Measurements from ENCODE around the gene CCM2.

Gene CCM2

DNA sequence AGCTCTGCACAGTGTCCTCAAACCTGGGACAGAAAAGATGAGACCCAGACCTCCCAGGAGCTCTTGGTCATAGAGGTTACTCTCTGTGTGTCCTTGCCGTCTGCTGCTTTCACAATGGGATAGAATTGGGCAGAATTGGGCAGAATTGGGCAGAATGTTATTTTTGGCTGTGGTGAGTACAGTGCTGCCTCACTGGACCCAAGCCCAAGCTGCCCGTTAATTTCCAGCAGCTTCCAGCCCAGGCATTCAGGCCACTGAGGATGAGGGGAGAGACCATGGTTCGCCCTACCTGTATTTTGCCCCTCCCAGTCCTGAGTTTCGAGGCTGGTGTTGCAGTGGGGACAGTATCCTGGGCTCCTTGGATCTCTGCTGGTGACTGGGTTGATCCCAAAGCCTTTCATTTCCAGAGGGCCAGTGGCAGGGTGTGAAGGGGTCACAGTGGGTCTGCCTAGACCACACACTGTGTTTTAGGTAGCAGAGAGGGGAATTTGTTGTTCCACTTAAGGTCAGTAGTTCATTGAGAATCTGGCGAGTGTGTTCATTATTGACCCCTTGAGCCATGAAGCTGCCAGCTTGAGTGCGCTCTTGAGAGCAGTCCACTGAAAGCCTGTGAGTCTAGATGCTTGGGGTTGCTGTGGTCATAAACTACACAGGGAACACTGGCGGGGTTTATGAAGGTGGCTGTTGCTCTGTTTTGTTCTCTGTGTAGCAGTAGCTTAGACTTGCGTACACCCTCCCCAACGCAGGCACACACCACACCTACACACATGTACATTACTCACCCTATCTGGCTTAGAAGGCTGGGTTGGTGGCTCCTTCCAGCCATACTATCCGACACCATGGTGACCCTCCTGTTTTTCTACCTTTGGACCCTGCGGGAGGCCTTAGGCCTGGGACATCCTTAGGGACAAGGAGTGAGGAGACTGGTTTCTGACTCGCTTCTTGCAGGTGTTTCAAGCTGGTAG lies 65.3 kb downstream of the CCM2 start:
- DNase-seq = no peak

DNA sequence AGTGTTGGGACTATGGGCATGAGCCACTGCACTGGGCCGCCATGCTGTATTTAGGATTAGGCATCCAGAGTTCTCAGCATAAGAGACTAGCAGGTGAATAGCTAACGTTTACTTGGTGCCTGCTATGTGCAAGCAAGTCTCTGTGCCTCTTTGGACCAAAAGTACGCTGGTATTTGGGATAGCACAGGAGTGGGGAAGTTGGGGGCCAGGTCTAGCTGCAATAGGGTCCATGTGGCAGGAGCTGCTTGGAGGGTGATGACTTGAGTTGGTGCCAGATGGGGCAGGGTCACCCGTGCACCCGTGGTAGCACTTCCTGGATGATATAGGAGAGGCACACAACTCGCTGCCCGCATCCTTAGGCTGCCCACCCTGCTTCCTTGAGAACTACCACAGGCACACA lies 66.4 kb downstream of the CCM2 start:
- no peak for DNase-seq

DNA sequence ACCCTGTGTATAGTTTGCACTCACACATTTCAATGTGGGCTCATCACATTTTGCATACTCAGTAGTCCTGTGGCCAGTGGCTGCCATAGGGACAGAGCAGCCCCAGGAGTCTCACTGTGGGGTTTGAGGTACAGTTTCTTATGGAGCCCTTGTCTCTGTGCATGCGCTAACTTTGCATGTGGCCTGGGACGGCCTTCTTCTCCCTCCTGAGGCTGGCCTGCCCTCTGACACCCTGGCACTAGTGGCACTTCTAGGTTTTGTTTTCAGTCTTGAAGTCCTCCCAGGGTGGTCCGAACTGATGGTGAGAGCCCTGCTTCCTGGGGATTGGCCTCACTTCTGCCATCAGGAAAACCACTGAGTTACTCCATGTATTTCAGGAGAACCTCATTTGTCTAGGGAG lies 67.6 kb downstream of the CCM2 start:
- DNase-seq = no peak

DNA sequence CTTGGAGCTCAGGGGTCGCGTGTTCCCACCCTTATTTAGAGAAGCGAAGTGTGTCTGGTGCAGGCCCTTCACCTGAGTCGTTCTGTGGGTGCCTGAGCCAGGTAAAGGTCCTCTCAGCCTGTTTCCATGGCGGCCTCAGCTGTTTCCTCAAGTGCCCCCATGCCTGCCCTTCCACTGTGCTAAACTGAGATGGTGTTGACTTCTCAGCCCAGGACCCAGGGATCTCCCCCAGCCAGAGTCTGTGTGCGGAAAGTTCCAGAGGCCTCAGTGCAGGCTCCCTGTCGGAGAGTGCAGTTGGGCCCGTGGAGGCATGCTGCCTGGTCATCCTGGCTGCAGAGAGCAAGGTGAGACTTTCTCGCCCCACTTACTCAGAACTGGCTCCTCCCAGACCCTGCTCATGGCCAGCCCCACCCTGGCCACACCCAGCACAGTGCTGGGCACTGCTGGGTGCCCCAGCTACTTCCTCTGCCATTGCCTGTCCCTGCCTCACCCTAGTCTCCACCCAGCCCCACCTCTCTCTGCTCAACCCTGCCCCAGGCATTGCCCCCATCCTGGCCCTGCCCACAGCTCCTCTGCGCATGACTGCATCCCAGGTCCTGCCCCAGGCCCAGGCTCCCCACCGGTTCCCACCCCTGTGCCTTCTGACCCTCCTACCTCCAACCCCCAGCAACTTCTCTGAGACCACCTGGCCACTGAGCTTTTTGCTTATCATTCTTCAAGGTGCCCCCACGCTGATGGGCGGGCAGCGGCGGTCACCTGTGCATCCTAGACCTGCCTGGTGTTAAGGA lies 68.4 kb downstream of the CCM2 start:
- DNase-seq = no peak

DNA sequence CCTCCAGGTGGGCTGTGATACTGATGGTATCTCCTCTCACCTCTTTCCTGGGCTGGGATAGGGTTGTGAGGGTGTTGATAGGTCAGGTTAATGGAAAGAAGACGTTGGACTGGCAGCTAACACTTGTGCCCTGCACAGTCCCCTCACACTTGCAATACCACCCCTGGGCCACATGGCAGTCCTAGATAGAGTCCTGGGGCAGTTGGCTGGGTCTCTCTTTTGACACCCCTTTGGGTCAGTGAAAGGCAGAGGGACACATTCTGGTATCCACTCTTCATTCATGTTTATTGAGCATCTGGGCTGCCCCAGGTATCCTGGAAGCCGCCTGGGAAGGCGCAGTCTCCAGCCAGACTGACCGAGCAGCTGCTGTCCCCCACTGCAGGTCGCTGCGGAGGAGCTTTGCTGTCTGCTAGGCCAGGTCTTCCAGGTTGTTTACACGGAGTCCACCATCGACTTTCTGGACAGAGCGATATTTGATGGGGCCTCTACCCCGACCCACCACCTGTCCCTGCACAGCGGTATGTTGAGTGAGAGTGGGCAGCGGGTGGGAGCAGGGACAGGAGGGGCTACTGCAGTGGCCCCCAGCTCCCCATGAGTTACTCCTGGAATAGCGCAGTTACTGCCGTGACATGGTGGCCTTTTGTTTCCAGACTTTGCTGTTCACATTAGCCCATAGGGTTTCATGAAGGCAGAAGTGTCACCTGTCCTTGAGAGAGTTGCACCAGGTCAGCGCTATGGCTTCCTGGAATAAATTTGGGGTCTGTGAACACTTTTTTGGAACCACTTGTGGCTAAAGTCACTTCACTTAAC lies 69.6 kb downstream of the CCM2 start:
- no peak for DNase-seq

DNA sequence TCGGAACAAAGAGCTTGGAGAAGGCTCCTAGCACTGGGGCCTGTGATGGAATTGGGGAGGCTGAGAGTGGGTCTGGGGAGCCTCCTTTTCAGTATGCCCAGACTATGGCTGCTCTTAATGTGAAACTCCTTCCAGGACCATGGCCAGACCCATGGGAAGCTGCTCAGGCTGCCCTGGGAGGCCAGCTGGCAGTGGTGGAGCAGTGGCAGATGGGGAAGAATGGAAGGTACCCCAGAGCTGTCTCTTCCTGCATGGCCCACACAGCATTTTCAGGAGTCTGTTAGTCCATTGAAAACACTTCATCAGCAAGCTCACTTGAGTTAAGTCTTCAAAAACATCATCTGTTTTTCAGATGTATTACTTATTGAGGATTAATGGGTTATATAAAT lies 70.2 kb downstream of the CCM2 start:
- no peak for DNase-seq

DNA sequence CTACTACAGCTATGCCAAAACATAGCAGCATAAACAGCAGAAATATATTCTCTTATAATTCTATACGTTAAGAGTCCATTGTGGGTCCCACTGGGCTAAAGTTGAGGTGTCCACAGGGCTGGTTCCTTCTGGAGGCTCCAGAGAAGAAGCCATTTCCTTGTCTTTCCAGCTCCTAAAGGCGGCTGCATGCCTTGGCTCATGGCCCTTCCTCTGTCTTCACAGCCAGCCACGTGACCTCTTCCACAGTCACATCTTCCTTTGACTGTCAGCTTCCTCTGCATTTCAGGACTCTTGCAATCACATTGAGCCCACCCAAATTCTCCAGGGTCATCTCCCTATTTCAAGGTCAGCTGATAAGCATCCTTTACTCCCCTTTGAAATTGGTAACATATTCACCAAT lies 71.5 kb downstream of the CCM2 start:
- DNase-seq = no peak

DNA sequence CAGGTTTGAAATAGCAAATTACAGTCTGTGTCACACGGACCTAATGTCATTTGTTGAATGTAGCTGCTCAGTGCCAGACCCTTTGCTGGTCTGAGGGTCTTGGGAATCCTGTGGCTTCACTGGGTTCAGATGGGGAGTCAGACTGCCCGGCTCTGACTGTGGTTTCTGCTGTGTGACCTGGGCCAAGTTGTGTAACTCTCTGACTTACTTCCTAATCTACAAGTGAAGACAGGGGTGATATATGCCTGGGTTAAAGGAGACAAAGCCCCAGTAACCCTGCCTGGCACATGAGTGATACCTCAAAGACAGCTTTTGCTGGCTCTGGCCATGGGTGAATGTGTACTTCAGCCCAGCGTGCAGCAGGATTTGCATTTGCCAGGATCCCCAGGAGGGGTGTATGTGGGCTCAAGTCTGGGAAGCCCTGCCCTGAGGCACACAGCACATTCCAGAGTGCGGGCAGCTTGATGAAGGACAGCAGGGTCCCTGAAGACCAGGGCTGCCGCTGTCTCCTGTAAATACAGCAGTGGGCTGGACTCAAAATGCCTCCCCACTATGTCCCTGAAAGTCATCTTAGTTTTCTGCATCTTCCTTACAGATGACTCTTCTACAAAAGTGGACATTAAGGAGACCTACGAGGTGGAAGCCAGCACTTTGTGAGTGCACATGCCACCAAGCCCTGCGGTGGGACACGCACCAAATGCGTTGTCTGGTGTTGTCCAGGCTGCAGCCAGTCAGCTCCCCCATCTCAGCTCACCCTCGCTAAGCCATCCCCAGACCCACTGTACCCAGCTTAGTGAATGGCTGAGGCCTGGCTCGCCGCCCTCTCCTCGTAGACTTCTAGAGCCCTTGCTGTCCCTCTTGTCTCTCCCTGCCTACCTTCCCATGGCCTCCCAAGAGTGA lies 72.4 kb downstream of the CCM2 start:
- no peak for DNase-seq

DNA sequence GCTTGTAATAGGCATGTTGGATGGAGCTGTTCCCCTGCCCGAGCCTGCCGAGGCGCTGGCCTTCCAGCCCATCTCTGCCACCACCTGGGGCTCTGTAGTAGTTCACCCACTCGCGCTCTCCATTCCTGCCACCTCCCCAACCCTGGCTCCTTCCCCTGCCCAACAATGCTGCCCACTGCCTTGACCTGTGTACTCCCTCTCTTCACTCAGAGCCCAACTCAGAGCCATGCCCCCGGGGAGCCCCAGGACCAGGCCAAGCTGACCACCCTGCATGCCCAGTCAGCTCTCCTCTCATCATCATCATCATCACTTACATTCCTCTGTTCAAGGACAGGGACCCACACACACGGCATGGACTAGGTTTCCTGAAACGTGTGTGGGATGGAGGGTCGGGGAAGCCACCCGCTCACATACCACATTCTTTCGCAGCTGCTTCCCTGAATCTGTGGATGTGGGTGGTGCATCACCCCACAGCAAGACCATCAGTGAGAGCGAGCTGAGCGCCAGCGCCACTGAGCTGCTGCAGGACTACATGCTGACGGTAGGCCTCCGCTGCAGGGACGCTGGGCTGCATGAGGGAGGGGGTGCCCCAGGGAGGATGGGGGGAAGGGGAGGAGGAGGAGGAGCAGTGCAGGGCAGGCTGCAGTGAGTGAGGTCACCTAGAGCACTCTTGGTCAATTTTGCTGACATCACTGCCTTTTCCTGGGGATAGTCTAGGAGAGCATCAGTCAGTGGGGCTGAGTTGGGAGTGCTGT lies 73.2 kb downstream of the CCM2 start:
- DNase-seq = no peak

DNA sequence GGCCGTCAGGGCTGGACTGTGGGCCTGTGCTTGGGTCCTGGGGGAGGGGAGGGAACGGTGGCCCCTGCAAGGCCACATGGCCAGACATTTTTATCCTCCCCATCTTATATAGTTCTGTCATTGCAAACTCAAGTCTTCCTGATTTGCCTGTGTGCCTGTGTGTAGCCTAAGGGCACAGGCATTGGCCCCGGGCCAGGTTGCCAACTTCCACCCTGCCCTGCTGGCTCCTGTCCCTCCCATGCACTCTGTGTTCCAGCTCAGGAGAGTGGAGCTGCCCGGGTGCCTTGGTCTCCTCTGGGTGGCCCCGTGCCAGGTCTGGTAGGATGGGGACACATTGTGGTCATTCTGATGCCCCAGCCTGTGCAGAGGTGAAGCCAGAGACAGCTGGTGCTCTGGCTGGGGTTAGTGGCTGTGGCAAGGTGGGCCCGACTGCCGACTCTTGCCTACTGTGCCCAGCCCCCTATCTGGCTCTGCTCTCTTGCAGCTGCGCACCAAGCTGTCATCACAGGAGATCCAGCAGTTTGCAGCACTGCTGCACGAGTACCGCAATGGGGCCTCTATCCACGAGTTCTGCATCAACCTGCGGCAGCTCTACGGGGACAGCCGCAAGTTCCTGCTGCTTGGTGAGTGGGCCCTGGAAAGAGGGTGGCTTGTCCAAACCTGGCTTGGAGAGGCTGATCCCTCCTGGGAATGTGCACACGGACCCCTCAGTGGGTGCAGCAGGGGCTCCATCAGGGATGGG lies 74.0 kb downstream of the CCM2 start:
- no peak for DNase-seq

DNA sequence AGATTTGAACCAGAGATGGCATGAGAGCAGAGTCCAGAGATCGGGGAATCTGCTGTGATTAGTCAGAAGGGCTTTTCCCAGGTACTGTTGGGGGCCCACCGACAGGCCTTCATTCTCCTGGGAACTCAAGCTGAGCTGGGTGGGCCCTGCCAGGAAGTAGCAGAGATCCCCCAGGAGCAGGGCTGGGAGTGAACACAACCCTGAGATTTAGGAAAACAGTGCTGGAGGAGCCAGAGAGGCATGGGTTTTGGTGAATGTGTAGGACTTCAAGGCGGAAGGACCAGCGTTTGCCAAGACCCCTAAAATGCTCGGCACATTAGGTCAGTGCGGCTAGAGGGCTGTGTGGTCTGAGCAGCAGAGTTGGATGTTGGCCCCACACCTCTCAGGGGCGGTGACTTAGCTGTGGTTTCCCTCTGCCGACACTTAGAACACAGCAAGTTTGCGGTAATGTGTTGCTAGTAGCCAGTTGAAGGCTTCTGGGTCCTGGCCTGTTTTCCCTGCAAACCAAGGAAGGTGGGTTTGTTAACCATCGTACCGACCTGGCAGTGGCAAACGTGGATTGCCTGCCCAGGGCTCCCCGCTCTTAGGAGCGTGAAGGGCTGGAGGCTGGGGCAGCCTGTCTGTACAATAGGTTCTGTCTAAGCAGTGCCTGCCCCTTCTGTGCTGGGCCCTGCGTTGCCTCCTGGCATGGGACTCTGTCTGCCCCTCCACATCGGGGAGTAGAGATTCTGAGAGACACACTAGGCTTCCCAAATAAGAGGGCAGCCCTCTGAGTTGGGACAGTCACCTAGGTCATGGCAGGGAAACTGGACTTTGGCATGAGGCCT lies 74.7 kb downstream of the CCM2 start:
- no peak for DNase-seq

DNA sequence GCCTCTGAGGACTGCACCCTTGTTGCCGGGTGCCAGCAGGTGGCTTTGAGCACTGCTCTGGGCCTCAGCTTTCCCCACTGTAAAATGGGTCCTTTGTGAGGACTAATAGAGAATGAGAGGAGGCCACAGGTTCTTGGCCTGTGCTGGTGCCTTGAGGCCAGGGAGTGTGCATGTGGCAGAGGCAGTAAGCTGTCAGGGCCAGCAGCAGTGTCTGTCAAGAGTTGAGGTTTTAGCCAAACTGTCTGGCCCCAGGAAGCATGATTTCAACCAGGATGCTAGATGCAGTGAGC lies 75.3 kb downstream of the CCM2 start:
- no peak for DNase-seq

DNA sequence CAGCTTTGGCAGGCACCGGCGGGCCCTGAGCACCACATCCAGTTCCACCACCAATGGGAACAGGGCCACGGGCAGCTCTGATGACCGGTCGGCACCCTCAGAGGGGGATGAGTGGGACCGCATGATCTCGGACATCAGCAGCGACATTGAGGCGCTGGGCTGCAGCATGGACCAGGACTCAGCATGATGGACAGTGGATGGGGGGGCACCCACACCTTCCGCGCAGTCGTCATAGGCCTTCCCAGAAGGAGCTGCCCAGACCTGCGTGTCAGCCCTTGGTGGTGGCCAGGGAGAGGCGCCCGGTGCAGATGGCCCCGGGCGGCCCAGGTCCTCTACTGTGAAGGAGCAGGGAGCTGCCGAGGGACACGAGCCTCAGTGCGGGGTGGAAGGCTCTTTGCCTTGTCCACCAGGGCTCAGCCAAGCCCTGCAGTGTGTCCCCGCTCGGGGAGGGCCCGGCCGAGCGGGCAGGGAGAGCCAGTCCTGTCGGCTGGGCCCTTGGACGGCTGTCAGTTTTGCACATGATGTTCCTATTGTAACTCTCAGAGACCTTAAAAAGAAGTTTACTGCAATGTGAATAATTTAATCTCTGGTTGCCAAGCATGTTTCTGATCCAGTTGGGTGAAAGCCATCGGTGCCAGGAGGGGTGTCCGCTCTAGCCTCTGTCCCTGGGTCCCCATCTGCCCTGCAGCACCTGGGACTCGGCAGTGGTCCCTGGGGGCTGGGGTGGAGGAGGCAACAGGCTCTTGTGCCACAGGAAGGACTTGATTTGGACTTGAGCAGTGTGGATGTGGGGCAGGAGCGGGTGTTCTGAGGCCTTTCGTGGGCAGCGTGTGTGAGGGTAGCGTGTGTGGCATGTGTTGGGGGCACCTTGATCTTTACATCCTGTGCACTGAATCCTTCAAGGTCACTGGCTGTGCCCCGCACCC lies 76.1 kb downstream of the CCM2 start:
- DNase-seq = no peak

DNA sequence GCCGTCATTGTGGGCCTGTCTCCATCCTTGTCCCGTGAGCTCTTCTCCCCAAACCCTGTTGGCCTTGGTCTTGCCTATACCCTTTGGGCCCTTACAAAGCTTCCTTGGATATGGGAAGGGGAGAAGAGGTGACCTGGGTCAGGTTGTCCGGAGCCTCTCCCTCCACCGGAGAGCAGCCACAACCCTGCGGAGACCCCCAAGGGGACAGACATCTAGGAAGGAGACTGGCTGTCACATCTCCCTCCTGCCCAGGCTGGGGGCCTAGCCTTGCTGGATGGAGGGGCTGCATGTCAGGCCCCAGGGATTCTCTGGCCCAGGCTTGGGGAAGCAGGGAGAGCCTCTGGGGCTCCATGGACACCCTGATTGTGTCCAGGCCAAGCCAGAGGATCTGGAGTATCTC lies 76.9 kb downstream of the CCM2 start:
- no peak for DNase-seq

DNA sequence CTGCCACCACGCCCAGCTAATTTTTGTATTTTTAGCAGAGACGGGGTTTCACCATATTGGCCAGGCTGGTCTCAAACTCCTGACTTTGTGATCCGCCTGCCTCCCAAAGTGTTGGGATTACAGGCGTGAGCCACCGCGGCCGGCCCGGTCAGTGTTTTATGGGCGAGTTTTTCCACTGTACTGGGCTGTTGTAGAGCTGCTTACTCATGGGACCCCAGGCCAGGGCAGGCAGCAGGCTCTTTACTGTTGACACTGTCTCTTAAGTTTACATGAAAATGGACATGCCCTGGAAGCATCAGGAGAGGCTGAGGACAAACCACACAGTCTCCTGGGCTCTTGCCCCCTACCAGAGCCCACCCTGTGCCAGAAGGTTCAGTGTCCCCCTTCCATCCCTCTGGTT lies 77.6 kb downstream of the CCM2 start:
- DNase-seq = no peak

DNA sequence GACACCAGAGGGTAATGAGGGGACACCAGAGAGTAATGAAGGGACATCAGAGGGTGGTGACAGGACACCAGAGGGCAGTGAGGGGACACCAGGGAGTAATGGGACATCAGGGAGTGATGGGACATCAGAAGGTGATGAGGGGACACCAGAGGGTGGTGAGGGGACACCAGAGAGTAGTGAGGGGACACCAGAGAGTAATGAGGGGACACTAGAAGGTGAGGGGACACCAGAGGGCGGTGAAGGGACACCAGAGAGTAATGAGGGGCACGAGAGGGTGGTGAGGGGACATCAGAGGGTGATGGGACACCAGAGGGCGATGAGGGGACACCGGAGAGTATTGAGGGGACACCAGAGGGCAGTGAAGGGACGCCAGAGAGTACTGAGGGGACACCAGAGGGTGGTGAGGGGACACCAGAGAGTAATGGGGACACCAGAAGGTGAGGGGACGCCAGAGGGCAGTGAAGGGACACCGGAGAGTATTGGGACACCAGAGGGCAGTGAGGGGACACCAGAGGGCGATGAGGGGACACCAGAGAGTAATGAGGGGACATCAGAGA lies 78.2 kb downstream of the CCM2 start:
- DNase-seq = no peak

DNA sequence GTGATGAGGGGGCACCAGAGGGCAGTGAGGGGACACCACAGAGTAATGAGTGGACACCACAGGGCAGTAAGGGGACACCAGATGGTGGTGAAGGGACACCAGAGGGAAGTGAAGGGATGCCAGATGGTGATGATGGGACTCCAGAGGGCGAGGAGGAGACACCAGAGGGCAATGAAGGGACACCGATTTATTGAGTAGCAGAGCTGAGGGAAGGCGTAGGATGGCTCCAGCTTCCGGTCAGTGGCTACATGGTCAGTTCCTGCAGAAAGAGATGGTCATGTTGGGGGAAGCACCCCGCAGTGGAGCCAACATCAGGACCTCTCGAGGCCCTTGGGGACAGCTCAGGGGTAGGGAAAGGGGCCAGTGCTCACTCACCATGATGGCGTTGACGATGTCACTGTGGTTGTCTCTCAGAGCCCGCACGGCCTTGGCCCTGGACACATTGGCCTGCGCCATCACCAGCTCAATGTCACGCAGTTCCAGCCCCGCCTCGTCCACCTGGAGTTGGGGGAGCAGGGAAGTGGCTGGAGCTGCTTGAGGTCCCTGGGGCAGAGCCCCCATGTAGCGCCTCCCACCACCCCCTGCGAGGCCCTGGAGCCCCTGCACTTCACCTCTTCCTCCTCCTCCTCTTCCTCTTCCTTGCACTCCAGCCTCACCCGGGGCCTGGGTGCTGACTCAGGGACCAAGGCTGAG lies 80.4 kb downstream of the CCM2 start:
- no peak for DNase-seq

All from right kidney (tissue), 1 donor.